Measurements from ENCODE around the gene SLC35G4. TPM values are rescaled to one million over a fixed set of nuclear protein-coding genes. Genes with fewer than 3 reads are reported as not detected.
A peak's percentile ranks its signal among the peaks of the same experiment; 100 is the strongest.

Gene SLC35G4
- total and polyA plus RNA-seq, 3 donors from 2014 or later: not detected

- Histone ChIP-seq H3K4me3 (no peak overlapping the region), H3K27ac (no peak overlapping the region), H3K27me3 (no peaks in the 10 kb centered on the region), H3K9me3 (no peaks in the 10 kb centered on the region), H3K4me1 (no peaks in the 10 kb centered on the region), H3K36me3 (ENCODE audit: low read depth, missing control alignments) (no peaks in the 10 kb centered on the region)
- DNase-seq: no peak
- no peak for TF ChIP-seq POLR2A (IDR thresholded peaks at IDR 0.05)
- TF ChIP-seq CTCF (IDR thresholded peaks at IDR 0.05): no peak
- intact Hi-C loops (cut with DNase I; ENCODE audit: low total_unique reads): no loop called here
- 85 to 90% methylated on average over 4 of the region's 4 CpGs for WGBS, 2 donors
Measured at GRCh38 chr18:11649839-11650238, 40.4 kb downstream of the SLC35G4 start.

- no peaks in the 10 kb centered on the region for H3K27me3 ChIP-seq
- 82 to 83% methylated on average over 3 of the region's 3 CpGs for WGBS, 2 donors
- H3K27ac ChIP-seq: no peak overlapping the region
- intact Hi-C loops (cut with DNase I; ENCODE audit: low total_unique reads): no loop called here
- TF ChIP-seq CTCF (IDR thresholded peaks at IDR 0.05) (no peak), POLR2A (IDR thresholded peaks at IDR 0.05) (no peak)
- no peaks in the 10 kb centered on the region for H3K36me3 ChIP-seq (ENCODE audit: low read depth, missing control alignments)
- H3K9me3 ChIP-seq: no peaks in the 10 kb centered on the region
- DNase-seq: no peak
- H3K4me3 ChIP-seq: no peak overlapping the region
- peaks cover 3% of the 10 kb centered on the region for H3K4me1 ChIP-seq
Measured at GRCh38 chr18:11651899-11652298, 42.5 kb downstream of the SLC35G4 start.

- H3K36me3 ChIP-seq (ENCODE audit: low read depth, missing control alignments): no peaks in the 10 kb centered on the region
- intact Hi-C loops (cut with DNase I; ENCODE audit: low total_unique reads): no loop called here
- 81 to 86% methylated on average over 10 of the region's 10 CpGs for WGBS, 2 donors
Measured at GRCh38 chr18:11653521-11653920, 44.1 kb downstream of the SLC35G4 start.

GRCh38 chr18:11654736-11655605 is 45.6 kb downstream of the SLC35G4 start:
- peak; percentile 72 for DNase-seq
- TF ChIP-seq CTCF (IDR thresholded peaks at IDR 0.05) (peak; percentile 41 to 83 (median 65)), POLR2A (IDR thresholded peaks at IDR 0.05) (no peak)
- 25 to 32% methylated on average over 32 of the region's 32 CpGs for WGBS, 2 donors
- Histone ChIP-seq H3K27ac (no peak overlapping the region), H3K4me3 (peak overlapping the region in 1 of 2 donors; percentile 26), H3K4me1 (peaks cover 3% of the 10 kb centered on the region), H3K36me3 (ENCODE audit: low read depth, missing control alignments) (no peaks in the 10 kb centered on the region), H3K27me3 (no peaks in the 10 kb centered on the region), H3K9me3 (no peaks in the 10 kb centered on the region)
- intact Hi-C loops (cut with DNase I; ENCODE audit: low total_unique reads): no loop called here

More at GRCh38 chr18:11653521-11653920, 44.1 kb downstream of the SLC35G4 start:
- Histone ChIP-seq H3K4me3 (no peak overlapping the region), H3K4me1 (peaks cover 3% of the 10 kb centered on the region), H3K9me3 (no peaks in the 10 kb centered on the region), H3K27ac (no peak overlapping the region), H3K27me3 (no peaks in the 10 kb centered on the region)
- DNase-seq: no peak
- TF ChIP-seq CTCF (IDR thresholded peaks at IDR 0.05) (no peak), POLR2A (IDR thresholded peaks at IDR 0.05) (no peak)

GRCh38 chr18:11655606-11655932 is 46.2 kb downstream of the SLC35G4 start:
- no peak for DNase-seq
- Histone ChIP-seq H3K4me3 (no peak overlapping the region), H3K4me1 (peaks cover 3% of the 10 kb centered on the region), H3K27me3 (no peaks in the 10 kb centered on the region), H3K27ac (no peak overlapping the region), H3K9me3 (no peaks in the 10 kb centered on the region), H3K36me3 (ENCODE audit: low read depth, missing control alignments) (no peaks in the 10 kb centered on the region)
- WGBS, 2 donors: 18 to 23% methylated on average over 5 of the region's 5 CpGs
- TF ChIP-seq CTCF (IDR thresholded peaks at IDR 0.05) (peak in 1 of 3 experiments; percentile 3), POLR2A (IDR thresholded peaks at IDR 0.05) (no peak)
- intact Hi-C loops (cut with DNase I; ENCODE audit: low total_unique reads): no loop called here

All from testis (tissue), 3 donors.